CD14-positive monocyte (primary cell): Measurements from ENCODE around the gene AFF3. TPM values are rescaled to one million over a fixed set of nuclear protein-coding genes. Genes with fewer than 3 reads are reported as not detected.

ENCODE experiments used
- DNase-seq, 3 donors: peaks; one replicate each; pipeline ENCODE4 v3.0.0-alpha.2; 2011 to 2022
- H2AFZ ChIP-seq: 2 replicates; pipeline ENCODE4 v1.6.0; 2012; ENCODE audit warnings: mild to moderate bottlenecking, low read depth, low read length, inconsistent platforms; ENCODE audit not compliant: insufficient read depth, poor library complexity, severe bottlenecking
- H3K27ac ChIP-seq, 2 donors: 1 replicate in 1 of 2; 2 replicates in 1 of 2; pipeline ENCODE4 v1.5.1; 2012 to 2013; ENCODE audit warnings: low read length in 2 of 2, control low read depth in 1 of 2, inconsistent platforms in 1 of 2, low read depth in 1 of 2, mild to moderate bottlenecking in 1 of 2
- H3K27me3 ChIP-seq, 2 donors: one replicate each; pipeline versions ENCODE4 v1.6.0 to v1.6.1; 2011 to 2013; ENCODE audit warnings: low read length in 2 of 2; ENCODE audit not compliant: control insufficient read depth in 2 of 2, insufficient read depth in 2 of 2
- H3K36me3 ChIP-seq, 2 donors: replicated peaks in 1 of 2; 1 replicate in 1 of 2; 2 replicates in 1 of 2; pipeline versions ENCODE4 v1.5.1 to v1.6.1; 2012 to 2013; ENCODE audit warnings: low read length in 2 of 2, control low read depth in 1 of 2, inconsistent platforms in 1 of 2, mild to moderate bottlenecking in 1 of 2; ENCODE audit not compliant: insufficient read depth in 2 of 2, control insufficient read depth in 1 of 2
- H3K4me1 ChIP-seq, 2 donors: 1 replicate in 1 of 2; 2 replicates in 1 of 2; pipeline versions ENCODE4 v1.5.1 to v1.6.1; 2012 to 2013; ENCODE audit warnings: low read length in 2 of 2, control low read depth in 1 of 2, inconsistent platforms in 1 of 2, mild to moderate bottlenecking in 1 of 2, moderate library complexity in 1 of 2; ENCODE audit not compliant: insufficient read depth in 2 of 2, control insufficient read depth in 1 of 2
- H3K4me2 ChIP-seq: replicated peaks from 2 replicates; pipeline ENCODE3; 2012; ENCODE audit warnings: low read length, moderate library complexity, mild to moderate bottlenecking; ENCODE audit not compliant: poor library complexity, severe bottlenecking; ENCODE audit errors: extremely low read depth
- H3K4me3 ChIP-seq, 3 experiments: fragments of 200-600 bp in 1 of 3; sonication (generic) in 1 of 3; replicated peaks in 1 of 3; 1 replicate in 2 of 3; 2 replicates in 1 of 3; pipeline ENCODE4 v1.5.1; 2011 to 2013; ENCODE audit warnings: low read length in 3 of 3, mild to moderate bottlenecking in 3 of 3, control low read depth in 2 of 3, low read depth in 2 of 3, inconsistent platforms in 1 of 3, moderate library complexity in 1 of 3
- H3K79me2 ChIP-seq: 2 replicates; pipeline ENCODE4 v1.6.0; 2012; ENCODE audit warnings: mild to moderate bottlenecking, control low read depth, inconsistent platforms, low read length, moderate library complexity; ENCODE audit not compliant: insufficient read depth
- H3K9ac ChIP-seq: 2 replicates; pipeline ENCODE4 v1.6.0; 2017; ENCODE audit warnings: low read length, mild to moderate bottlenecking; ENCODE audit not compliant: insufficient read depth, poor library complexity, severe bottlenecking
- H3K9me3 ChIP-seq, 2 donors: replicated peaks in 1 of 2; 1 replicate in 1 of 2; 2 replicates in 1 of 2; pipeline versions ENCODE4 v1.5.1 to v1.6.1; 2012 to 2013; ENCODE audit warnings: low read length in 2 of 2, control low read depth in 1 of 2; ENCODE audit not compliant: control insufficient read depth in 1 of 2, insufficient read depth in 1 of 2
- H4K20me1 ChIP-seq: 2 replicates; pipeline ENCODE4 v1.6.0; 2012; ENCODE audit warnings: mild to moderate bottlenecking, low read length, control low read depth, moderate library complexity; ENCODE audit not compliant: insufficient read depth
- H3K27ac Mint-ChIP-seq, 7 donors: one replicate each; pipeline ENCODE4 v1.8.0; 2020; ENCODE audit warnings: mild to moderate bottlenecking in 7 of 7, mixed read lengths in 7 of 7, moderate library complexity in 6 of 7, inconsistent platforms in 2 of 7
- H3K27me3 Mint-ChIP-seq, 3 donors: one replicate each; pipeline ENCODE4 v1.8.0; 2021 to 2022; ENCODE audit warnings: low read depth in 3 of 3, mild to moderate bottlenecking in 3 of 3, mixed read lengths in 3 of 3, moderate library complexity in 3 of 3, inconsistent platforms in 1 of 3
- H3K36me3 Mint-ChIP-seq, 2 donors: one replicate each; pipeline ENCODE4 v1.8.0; 2020; ENCODE audit warnings: mixed read lengths in 2 of 2, inconsistent platforms in 1 of 2, mild to moderate bottlenecking in 1 of 2
- H3K4me1 Mint-ChIP-seq: one replicate; pipeline ENCODE4 v1.8.0; 2020; ENCODE audit warnings: mild to moderate bottlenecking, mixed read lengths
- H3K4me3 Mint-ChIP-seq, 2 donors: one replicate each; pipeline ENCODE4 v1.8.0; 2020; ENCODE audit warnings: mild to moderate bottlenecking in 2 of 2, mixed read lengths in 2 of 2, moderate library complexity in 1 of 2
- H3K9me3 Mint-ChIP-seq, 7 donors: one replicate each; pipeline ENCODE4 v1.8.0; 2020 to 2022; ENCODE audit warnings: mixed read lengths in 7 of 7, mild to moderate bottlenecking in 6 of 7, moderate library complexity in 6 of 7, inconsistent platforms in 2 of 7
- CTCF ChIP-seq: fragments of 200-600 bp; IDR thresholded peaks from one replicate; pipeline ENCODE4 v1.8.0; 2022; ENCODE audit warnings: antibody characterized with exemption, mild to moderate bottlenecking
- WGBS: methylation state at CpG from one replicate; pipeline ENCODE4 v1.1.5; 2013; ENCODE audit warnings: missing lambda C conversion rate; ENCODE audit not compliant: insufficient coverage; 5-methylcytosine and 5-hydroxymethylcytosine counted together
- intact Hi-C, 2 donors: fragments of 100-400 bp; cut with micrococcal nuclease; formaldehyde crosslinking; loops; one replicate each; pipeline versions ENCODE4 v1.15.0 to v1.15.1; 2023
- polyA plus RNA-seq, 3 donors: library from polyadenylated mRNA; depleted of rRNA in 1 of 3; unstranded in 2 of 3; stranded (reverse) in 1 of 3; fragments of 300-500 nt in 2 of 3; fragments of >200 nt in 1 of 3; fragmentation: Illumina TruSeq in 2 of 3; gene quantifications; 1 replicate in 2 of 3; 2 replicates in 1 of 3; pipeline ENCODE4 v1.2.3, GENCODE V29; 2012 to 2021

The AFF3 gene
- polyA plus RNA-seq, 3 donors, result 0.17 to 4.1 (median 0.49) TPM

- Histone ChIP-seq H3K27me3 (no peaks in the 10 kb centered on the region), H3K79me2 (no peaks in the 10 kb centered on the region), H2AFZ (no peak overlapping the region), H3K9ac (no peak overlapping the region), H3K4me3 (no peak overlapping the region), H3K36me3 (no peaks in the 10 kb centered on the region), H3K4me1 (peaks cover under 1% of the 10 kb centered on the region in 2 donors), H3K9me3 (no peaks in the 10 kb centered on the region), H4K20me1 (no peaks in the 10 kb centered on the region), H3K4me2 (no peak overlapping the region), H3K27ac (no peak overlapping the region)
- Mint-ChIP-seq H3K27ac (no peak overlapping the region), H3K9me3 (peaks cover 0 to 6% (median 0%) of the 10 kb centered on the region in 7 donors), H3K27me3 (peaks cover 0 to 1% (median 0%) of the 10 kb centered on the region in 3 donors), H3K4me3 (no peak overlapping the region), H3K4me1 (peaks cover 8% of the 10 kb centered on the region), H3K36me3 (no peaks in the 10 kb centered on the region)
- WGBS, result no CpG with 5 or more reads among the region's 2 CpGs
- DNase-seq, result no peak
- TF ChIP-seq CTCF, result no peak
- intact Hi-C loops, result no loop called here
These were observed 108.4 kb downstream of the AFF3 start for GRCh38 chr2:100033976-100034375.

GRCh38 chr2:100031604-100032003 is 110.8 kb downstream of the AFF3 start:
- Mint-ChIP-seq H3K9me3 (peaks cover 0 to 2% (median 0%) of the 10 kb centered on the region in 7 donors), H3K27me3 (peaks cover 0 to 1% (median 0%) of the 10 kb centered on the region in 3 donors), H3K27ac (no peak overlapping the region), H3K4me3 (no peak overlapping the region), H3K4me1 (peaks cover 11% of the 10 kb centered on the region), H3K36me3 (no peaks in the 10 kb centered on the region)
- no peak for TF ChIP-seq CTCF
- intact Hi-C loops, result no loop called here
- Histone ChIP-seq H4K20me1 (no peaks in the 10 kb centered on the region), H3K4me1 (peaks cover 0 to 5% of the 10 kb centered on the region in 2 donors), H3K4me3 (no peak overlapping the region), H3K79me2 (no peaks in the 10 kb centered on the region), H3K9me3 (no peaks in the 10 kb centered on the region), H2AFZ (no peak overlapping the region), H3K27ac (no peak overlapping the region), H3K4me2 (no peak overlapping the region), H3K9ac (no peak overlapping the region), H3K27me3 (no peaks in the 10 kb centered on the region), H3K36me3 (no peaks in the 10 kb centered on the region)
- DNase-seq, result no peak
- no CpG with 5 or more reads among the region's 2 CpGs for WGBS
